Testis (tissue), 3 donors: ENCODE results near the gene SLC45A1. TPM values are rescaled to one million over a fixed set of nuclear protein-coding genes. Genes with fewer than 3 reads are reported as not detected.

Source experiments
- DNase-seq: peaks from one replicate; pipeline ENCODE4 v3.0.0-alpha.2; 2019
- H3K27ac ChIP-seq, 2 donors: fragments of 200-600 bp; sonication (generic); one replicate each; pipeline ENCODE4 v1.5.1; 2019
- H3K27me3 ChIP-seq: fragments of 200-600 bp; sonication (generic); one replicate; pipeline ENCODE4 v1.5.1; 2019
- H3K36me3 ChIP-seq: fragments of 200-600 bp; sonication (generic); one replicate; pipeline ENCODE4 v1.5.1; 2017; ENCODE audit warnings: low read depth; ENCODE audit errors: missing control alignments
- H3K4me1 ChIP-seq: fragments of 200-600 bp; sonication (generic); one replicate; pipeline ENCODE4 v1.5.1; 2019
- H3K4me3 ChIP-seq, 2 donors: fragments of 200-600 bp; sonication (generic); one replicate each; pipeline ENCODE4 v1.5.1; 2017 to 2019
- H3K9me3 ChIP-seq: fragments of 200-600 bp; sonication (generic); one replicate; pipeline ENCODE4 v1.5.1; 2017
- POLR2A ChIP-seq: fragments of 450-650 bp; IDR thresholded peaks from one replicate; pipeline ENCODE4 v1.6.1; 2017; ENCODE audit warnings: antibody characterized with exemption, mild to moderate bottlenecking, moderate library complexity
- WGBS, 2 donors: methylation state at CpG; one replicate each; pipeline ENCODE4 v1.1.5; 2018; 5-methylcytosine and 5-hydroxymethylcytosine counted together
- intact Hi-C: fragments of 100-400 bp; cut with DNase I; formaldehyde crosslinking; loops from one replicate; pipeline ENCODE4 v1.15.1; 2023; ENCODE audit warnings: low total_unique reads
- polyA plus RNA-seq: library from polyadenylated mRNA; stranded (reverse); fragments of 350-450 nt; fragmentation: Illumina TruSeq; extraction: RNeasy Lipid Tissue Mini Kit (QIAGEN cat#74804); gene quantifications from one replicate; pipeline ENCODE4 v1.2.3, GENCODE V29; 2014; ENCODE audit warnings: low read depth, low replicate concordance; ENCODE audit not compliant: insufficient read depth
- total RNA-seq, 2 donors: library from RNA; depleted of rRNA; stranded (reverse); fragments of >200 nt; gene quantifications; one replicate each; pipeline ENCODE4 v1.2.3, GENCODE V29; 2016
- TF ChIP-seq, protein P1 (sequence below), 3 experiments: fragments of 450-650 bp in 2 of 3; fragments of 200-600 bp in 1 of 3; sonication (generic) in 1 of 3; IDR thresholded peaks; one replicate each; pipeline ENCODE4 v1.5.1; 2016 to 2019; ENCODE audit warnings: antibody characterized with exemption in 3 of 3, mild to moderate bottlenecking in 2 of 3, moderate library complexity in 1 of 3

SLC45A1 gene
- total and polyA plus RNA-seq, 3 donors from 2014 or later: 5.6 to 9.0 (median 8.5) TPM

DNA sequence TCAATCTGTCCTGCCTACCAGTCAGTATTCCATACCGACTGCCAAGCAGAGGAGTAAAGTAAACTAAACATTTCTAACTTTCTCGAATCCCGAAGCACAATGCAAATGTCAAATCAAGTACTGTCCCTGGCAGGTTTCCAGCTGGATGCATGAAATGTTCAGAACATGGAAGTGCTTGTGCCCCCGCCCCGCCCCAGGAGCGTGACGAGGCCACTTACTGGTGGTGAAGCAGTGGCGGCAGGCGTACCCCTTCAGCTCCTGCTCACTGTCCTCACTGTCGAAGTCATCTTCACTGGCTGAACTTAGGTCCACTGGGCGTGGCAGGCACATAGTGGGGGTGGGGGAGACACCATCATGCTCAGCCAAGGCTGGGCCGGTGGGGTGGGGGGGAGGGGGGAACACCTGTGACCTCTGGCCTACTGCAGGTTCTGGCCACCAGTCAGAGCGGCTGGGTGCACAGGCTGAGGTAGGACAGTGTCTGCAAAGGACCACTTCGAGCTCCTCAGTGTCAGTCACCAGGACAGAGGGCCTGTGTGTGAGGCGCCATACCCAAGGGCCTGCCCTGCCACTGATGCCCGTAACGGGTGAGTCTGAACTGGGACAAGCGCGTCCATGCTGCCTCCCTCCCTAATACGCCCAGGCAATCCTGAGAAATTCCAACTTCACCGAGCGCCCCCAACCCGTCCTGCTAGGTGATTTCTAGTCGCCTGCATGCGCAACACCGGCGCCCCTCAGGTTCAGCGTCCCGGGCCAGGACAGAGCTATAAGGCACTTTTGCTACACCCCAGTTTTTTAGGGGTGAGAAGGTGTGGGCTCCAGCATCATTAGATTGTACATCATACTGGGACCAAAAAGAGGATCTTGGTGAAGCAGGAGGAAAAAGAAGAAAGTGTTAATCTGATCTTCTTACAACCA lies 46.9 kb downstream of the SLC45A1 start:
- Histone ChIP-seq H3K4me1 (peaks cover 46% of the 10 kb centered on the region), H3K36me3 (no peaks in the 10 kb centered on the region)
- DNase-seq: no peak

DNA sequence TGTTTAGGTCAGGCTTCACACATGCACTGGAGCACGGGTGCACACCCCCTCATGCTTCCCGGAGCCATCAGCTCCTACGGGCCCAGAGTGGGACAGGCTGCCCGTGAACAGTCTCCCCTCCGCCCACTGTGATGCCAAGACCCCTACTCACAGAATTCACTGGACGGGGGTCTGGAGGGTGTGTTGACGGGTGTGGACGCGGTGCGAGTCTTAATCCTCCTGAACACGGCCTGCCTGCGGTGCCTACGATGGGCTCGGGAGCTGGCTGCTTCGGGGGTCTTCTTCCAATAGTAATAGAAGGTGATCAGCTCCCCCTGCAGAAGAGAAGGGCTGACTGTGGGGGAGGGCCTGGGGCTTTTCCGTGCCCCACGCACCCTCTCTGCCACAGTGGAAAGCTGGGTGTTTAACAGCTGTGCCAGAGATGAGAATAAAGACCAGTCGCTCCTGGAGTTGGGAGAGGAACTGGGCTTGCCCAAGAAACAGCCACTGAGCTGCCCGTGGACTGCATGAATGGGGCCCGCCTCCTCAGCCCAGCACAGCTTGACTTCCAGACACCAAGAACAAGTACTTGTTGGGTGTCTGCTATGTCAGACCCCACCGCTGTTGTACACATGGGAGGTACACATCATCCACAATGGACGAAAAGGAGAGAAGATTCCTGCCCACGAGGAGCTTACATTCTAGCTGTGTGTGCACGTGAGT lies 47.9 kb downstream of the SLC45A1 start:
- TF ChIP-seq POLR2A: no peak
- TF ChIP-seq, protein P1, sequence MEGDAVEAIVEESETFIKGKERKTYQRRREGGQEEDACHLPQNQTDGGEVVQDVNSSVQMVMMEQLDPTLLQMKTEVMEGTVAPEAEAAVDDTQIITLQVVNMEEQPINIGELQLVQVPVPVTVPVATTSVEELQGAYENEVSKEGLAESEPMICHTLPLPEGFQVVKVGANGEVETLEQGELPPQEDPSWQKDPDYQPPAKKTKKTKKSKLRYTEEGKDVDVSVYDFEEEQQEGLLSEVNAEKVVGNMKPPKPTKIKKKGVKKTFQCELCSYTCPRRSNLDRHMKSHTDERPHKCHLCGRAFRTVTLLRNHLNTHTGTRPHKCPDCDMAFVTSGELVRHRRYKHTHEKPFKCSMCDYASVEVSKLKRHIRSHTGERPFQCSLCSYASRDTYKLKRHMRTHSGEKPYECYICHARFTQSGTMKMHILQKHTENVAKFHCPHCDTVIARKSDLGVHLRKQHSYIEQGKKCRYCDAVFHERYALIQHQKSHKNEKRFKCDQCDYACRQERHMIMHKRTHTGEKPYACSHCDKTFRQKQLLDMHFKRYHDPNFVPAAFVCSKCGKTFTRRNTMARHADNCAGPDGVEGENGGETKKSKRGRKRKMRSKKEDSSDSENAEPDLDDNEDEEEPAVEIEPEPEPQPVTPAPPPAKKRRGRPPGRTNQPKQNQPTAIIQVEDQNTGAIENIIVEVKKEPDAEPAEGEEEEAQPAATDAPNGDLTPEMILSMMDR (IDR thresholded peaks at IDR 0.05): no peak
- Histone ChIP-seq H3K4me1 (peaks cover 50% of the 10 kb centered on the region), H3K27ac (no peak overlapping the region), H3K9me3 (no peaks in the 10 kb centered on the region), H3K27me3 (no peaks in the 10 kb centered on the region), H3K4me3 (no peak overlapping the region), H3K36me3 (no peaks in the 10 kb centered on the region)
- 92 to 94% methylated on average over 23 to 24 of the region's 24 CpGs for WGBS, 2 donors
- no peak for DNase-seq
- intact Hi-C loops: no loop called here

More for the DNA sequence above, 46.9 kb downstream of the SLC45A1 start:
- WGBS, 2 donors: 75 to 78% methylated on average over 26 to 29 of the region's 29 CpGs
- Histone ChIP-seq H3K27me3 (no peaks in the 10 kb centered on the region), H3K9me3 (no peaks in the 10 kb centered on the region), H3K27ac (peak overlapping the region; percentile 62 to 65), H3K4me3 (no peak overlapping the region)
- intact Hi-C loops: no loop called here
- TF ChIP-seq POLR2A: no peak
- TF ChIP-seq, protein P1 (IDR thresholded peaks at IDR 0.05): no peak

DNA sequence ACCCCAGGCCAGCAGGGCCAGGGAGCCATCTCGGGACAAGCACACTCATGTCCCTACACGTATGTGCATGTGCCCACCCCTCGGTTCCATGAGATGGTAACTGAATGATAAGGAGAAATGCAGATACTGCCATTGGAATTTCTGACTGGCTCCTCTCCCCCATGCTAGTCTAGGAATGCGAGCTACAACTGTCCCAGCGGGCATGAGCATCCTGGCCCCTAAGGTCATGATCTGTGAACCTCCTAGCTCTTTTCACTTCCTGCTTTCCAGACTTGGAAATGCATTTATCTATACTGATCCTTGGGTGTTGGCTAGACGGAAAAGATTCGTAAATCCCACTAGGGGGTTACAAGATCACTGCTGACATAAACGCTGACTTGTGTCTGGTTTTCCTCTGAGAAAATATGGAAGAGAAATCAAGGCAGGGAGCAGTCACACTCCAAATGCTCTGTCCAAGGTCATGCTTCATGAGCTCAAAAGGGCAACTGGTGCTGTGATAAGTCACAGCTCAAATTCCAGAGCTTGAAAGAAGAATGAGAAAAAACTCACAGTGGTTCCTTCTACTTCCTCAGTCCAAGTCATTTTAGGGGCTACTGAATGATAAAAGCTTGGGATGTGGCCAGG lies 49.8 kb downstream of the SLC45A1 start:
- no peak for DNase-seq
- Histone ChIP-seq H3K4me1 (peaks cover 58% of the 10 kb centered on the region), H3K27ac (peak overlapping the region in 1 of 2 donors; percentile 35), H3K27me3 (no peaks in the 10 kb centered on the region), H3K4me3 (no peak overlapping the region), H3K36me3 (no peaks in the 10 kb centered on the region), H3K9me3 (no peaks in the 10 kb centered on the region)
- 62 to 70% methylated on average over 8 of the region's 8 CpGs for WGBS, 2 donors
- intact Hi-C loops: no loop called here
- no peak for TF ChIP-seq POLR2A
- TF ChIP-seq, protein P1 (IDR thresholded peaks at IDR 0.05): no peak

DNA sequence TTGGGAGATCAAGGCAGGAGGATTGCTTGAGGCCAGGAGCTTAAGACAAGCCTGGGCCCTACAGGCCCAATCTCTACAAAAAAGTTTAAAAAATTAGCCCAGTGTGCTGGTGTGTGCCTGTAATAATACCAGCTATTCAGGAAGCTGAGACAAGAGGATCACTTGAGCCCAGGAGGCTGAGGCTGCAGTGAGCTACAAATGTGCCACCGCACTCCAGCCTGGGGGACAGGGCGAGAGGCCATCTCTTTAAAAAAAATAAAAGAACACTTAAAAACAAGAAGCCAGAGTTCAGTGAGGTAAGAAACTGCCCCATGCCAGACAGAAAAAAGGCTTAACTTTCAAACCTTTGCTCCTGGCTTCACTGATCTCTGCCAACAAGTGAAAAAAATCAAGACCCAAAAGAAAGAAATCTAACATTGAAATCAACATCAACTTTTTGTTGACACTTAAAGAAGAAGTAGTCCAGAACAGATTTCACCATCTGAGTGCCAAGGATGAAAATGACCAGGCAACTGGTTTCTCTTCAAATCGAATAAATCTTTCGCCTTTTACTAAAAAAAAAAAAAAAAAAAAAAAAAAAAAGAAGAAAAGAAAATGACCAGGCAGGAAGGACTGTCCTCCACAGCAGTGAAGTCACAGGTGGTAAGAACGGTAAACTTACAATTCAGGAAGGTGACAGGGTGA lies 51.2 kb downstream of the SLC45A1 start:
- no peak for TF ChIP-seq POLR2A
- TF ChIP-seq, protein P1 (IDR thresholded peaks at IDR 0.05): no peak
- no peaks in the 10 kb centered on the region for H3K27me3 ChIP-seq
- H3K9me3 ChIP-seq: no peaks in the 10 kb centered on the region
- H3K36me3 ChIP-seq: no peaks in the 10 kb centered on the region
- intact Hi-C loops: no loop called here
- no peak overlapping the region for H3K27ac ChIP-seq
- H3K4me3 ChIP-seq: no peak overlapping the region
- 84 to 87% methylated on average over 5 of the region's 5 CpGs for WGBS, 2 donors
- H3K4me1 ChIP-seq: peaks cover 58% of the 10 kb centered on the region
- no peak for DNase-seq
